H9 (cell line): ENCODE measurements around the gene CCDC91. TPM values are rescaled to one million over a fixed set of nuclear protein-coding genes. Genes with fewer than 3 reads are reported as not detected.

ENCODE experiments used
- DNase-seq: peaks from one replicate; pipeline ENCODE4 v3.0.0-alpha.2; 2017
- H2AFZ ChIP-seq: one replicate; pipeline ENCODE4 v1.6.1; 2013; ENCODE audit warnings: mild to moderate bottlenecking, low read length, control low read depth, moderate library complexity
- H2AK5ac ChIP-seq: 2 replicates; pipeline ENCODE4 v1.6.1; 2013; ENCODE audit warnings: low read length, control low read depth, mixed read lengths; ENCODE audit not compliant: insufficient read length
- H2BK120ac ChIP-seq: one replicate; pipeline ENCODE4 v1.6.1; 2013; ENCODE audit warnings: low read depth, mild to moderate bottlenecking, low read length, control low read depth, inconsistent platforms; ENCODE audit not compliant: poor library complexity, severe bottlenecking
- H2BK12ac ChIP-seq: 2 replicates; pipeline ENCODE4 v1.6.1; 2013; ENCODE audit warnings: low read length, control low read depth, mixed read lengths, low read depth; ENCODE audit not compliant: insufficient read length
- H2BK15ac ChIP-seq: 2 replicates; pipeline ENCODE4 v1.6.1; 2013; ENCODE audit warnings: low read depth, low read length, control low read depth
- H2BK20ac ChIP-seq: one replicate; pipeline ENCODE4 v1.6.1; 2013; ENCODE audit warnings: low read depth, mild to moderate bottlenecking, low read length, control low read depth, inconsistent platforms; ENCODE audit not compliant: poor library complexity, severe bottlenecking
- H2BK5ac ChIP-seq: 2 replicates; pipeline ENCODE4 v1.6.1; 2013; ENCODE audit warnings: low read length, control low read depth, mixed read lengths; ENCODE audit not compliant: insufficient read length
- H3K14ac ChIP-seq: 2 replicates; pipeline ENCODE4 v1.6.1; 2013; ENCODE audit warnings: low read length, control low read depth; ENCODE audit not compliant: insufficient read depth
- H3K18ac ChIP-seq: 2 replicates; pipeline ENCODE4 v1.6.1; 2013; ENCODE audit warnings: low read depth, mild to moderate bottlenecking, mixed read lengths, low read length, control low read depth; ENCODE audit not compliant: insufficient read length
- H3K23ac ChIP-seq: 2 replicates; pipeline ENCODE4 v1.6.1; 2013; ENCODE audit warnings: low read length, control low read depth, mixed read lengths, low read depth; ENCODE audit not compliant: insufficient read length
- H3K23me2 ChIP-seq: 2 replicates; pipeline ENCODE4 v1.6.1; 2013; ENCODE audit warnings: low read depth, mild to moderate bottlenecking, mixed read lengths, low read length, control low read depth; ENCODE audit not compliant: insufficient read length, poor library complexity, severe bottlenecking
- H3K27ac ChIP-seq: 2 replicates; pipeline ENCODE4 v1.5.1; 2013; ENCODE audit warnings: low read length, control low read depth, mixed read lengths, low read depth; ENCODE audit not compliant: insufficient read length
- H3K27me3 ChIP-seq: 2 replicates; pipeline ENCODE4 v1.6.1; 2013; ENCODE audit warnings: low read length, control low read depth, inconsistent platforms; ENCODE audit not compliant: insufficient read depth
- H3K4ac ChIP-seq: 2 replicates; pipeline ENCODE4 v1.6.1; 2013; ENCODE audit warnings: low read depth, mild to moderate bottlenecking, control low read depth, inconsistent platforms, low read length, moderate library complexity
- H3K4me1 ChIP-seq: 2 replicates; pipeline ENCODE4 v1.6.1; 2013; ENCODE audit warnings: low read length, control low read depth, inconsistent platforms; ENCODE audit not compliant: insufficient read depth
- H3K4me2 ChIP-seq: 2 replicates; pipeline ENCODE4 v1.6.1; 2013; ENCODE audit warnings: low read length, control low read depth, mixed read lengths; ENCODE audit not compliant: insufficient read length, insufficient read depth
- H3K56ac ChIP-seq: 2 replicates; pipeline ENCODE4 v1.6.1; 2013; ENCODE audit warnings: low read depth, mild to moderate bottlenecking, mixed read lengths, low read length, control low read depth; ENCODE audit not compliant: insufficient read length
- H3K79me1 ChIP-seq: 2 replicates; pipeline ENCODE4 v1.6.1; 2013; ENCODE audit warnings: low read depth, mild to moderate bottlenecking, moderate library complexity, low read length, control low read depth, inconsistent platforms; ENCODE audit not compliant: insufficient read depth, poor library complexity, severe bottlenecking
- H3K79me2 ChIP-seq: 2 replicates; pipeline ENCODE4 v1.6.1; 2013; ENCODE audit warnings: low read length, control low read depth, inconsistent platforms; ENCODE audit not compliant: insufficient read depth
- H3K9ac ChIP-seq: 2 replicates; pipeline ENCODE4 v1.6.1; 2013; ENCODE audit warnings: low read length, control low read depth, mixed read lengths; ENCODE audit not compliant: insufficient read length; ENCODE audit errors: extremely low read depth
- H3K9me3 ChIP-seq: one replicate; pipeline ENCODE4 v1.6.1; 2013; ENCODE audit warnings: low read depth, low read length, inconsistent platforms; ENCODE audit not compliant: control insufficient read depth
- H3T11ph ChIP-seq: one replicate; pipeline ENCODE4 v1.6.1; 2013; ENCODE audit warnings: mild to moderate bottlenecking, low read length, control low read depth, inconsistent platforms
- H4K20me1 ChIP-seq: one replicate; pipeline ENCODE4 v1.6.1; 2013; ENCODE audit not compliant: control insufficient read depth, insufficient read length, insufficient read depth
- H4K5ac ChIP-seq: 2 replicates; pipeline ENCODE4 v1.6.1; 2013; ENCODE audit warnings: low read depth, mild to moderate bottlenecking, mixed read lengths, low read length, control low read depth; ENCODE audit not compliant: insufficient read length
- H4K8ac ChIP-seq: replicated peaks from 2 replicates; pipeline ENCODE4 v1.6.1; 2013; ENCODE audit warnings: low read length, control low read depth, mixed read lengths, low read depth; ENCODE audit not compliant: insufficient read length
- H4K91ac ChIP-seq: 2 replicates; pipeline ENCODE4 v1.6.1; 2013; ENCODE audit warnings: low read depth, mild to moderate bottlenecking, moderate library complexity, mixed read lengths, low read length, control low read depth; ENCODE audit not compliant: insufficient read length
- H3K27ac Mint-ChIP-seq, 3 experiments: 2 replicates in 2 of 3; 3 replicates in 1 of 3; pipeline ENCODE4 v1.8.0; 2020 to 2021; ENCODE audit warnings: mixed read lengths in 3 of 3, mild to moderate bottlenecking in 1 of 3, moderate library complexity in 1 of 3
- H3K27me3 Mint-ChIP-seq: 2 replicates; pipeline ENCODE4 v1.8.0; 2021; ENCODE audit warnings: low read depth, mild to moderate bottlenecking, moderate library complexity, mixed read lengths
- H3K36me3 Mint-ChIP-seq, 3 experiments: 2 replicates in 2 of 3; 3 replicates in 1 of 3; pipeline ENCODE4 v1.8.0; 2020 to 2021; ENCODE audit warnings: low read depth in 3 of 3, mixed read lengths in 3 of 3; ENCODE audit not compliant: insufficient read depth in 1 of 3
- H3K4me1 Mint-ChIP-seq, 2 experiments: 2 replicates each; pipeline ENCODE4 v1.8.0; 2020; ENCODE audit warnings: mixed read lengths in 2 of 2
- H3K4me3 Mint-ChIP-seq, 2 experiments: 2 replicates in 1 of 2; 3 replicates in 1 of 2; pipeline ENCODE4 v1.8.0; 2020 to 2021; ENCODE audit warnings: mild to moderate bottlenecking in 2 of 2, mixed read lengths in 2 of 2, moderate library complexity in 1 of 2
- H3K9me3 Mint-ChIP-seq, 2 experiments: 2 replicates in 1 of 2; 3 replicates in 1 of 2; pipeline ENCODE4 v1.8.0; 2020; ENCODE audit warnings: mild to moderate bottlenecking in 2 of 2, mixed read lengths in 2 of 2, moderate library complexity in 1 of 2
- WGBS: extraction: QIAGEN DNeasy Blood & Tissue Kit; methylation state at CpG from one replicate; pipeline ENCODE4 v1.1.7; 2013; ENCODE audit warnings: missing lambda C conversion rate, low lambda C conversion rate, mixed read lengths; ENCODE audit not compliant: insufficient read length; ENCODE audit errors: extremely low coverage; 5-methylcytosine and 5-hydroxymethylcytosine counted together
- total RNA-seq: library from RNA; stranded (reverse); gene quantifications from 2 replicates; pipeline ENCODE4 v1.2.1, GENCODE V29; 2021
- TF ChIP-seq, protein P1 (sequence below): fragments of 200-600 bp; sonication (generic); conservative IDR thresholded peaks from 3 replicates; pipeline ENCODE4 v1.8.0; 2021; ENCODE audit warnings: antibody characterized with exemption, mild to moderate bottlenecking

The CCDC91 gene
- total RNA-seq, 1 experiment from 2014 or later = 22.7 TPM

- no peak overlapping the region for H3K56ac ChIP-seq
- no peak overlapping the region for H2BK12ac ChIP-seq
- Mint-ChIP-seq H3K4me3 (no peak overlapping the region), H3K27ac (no peak overlapping the region), H3K36me3 (peaks cover 9 to 21% (median 14%) of the 10 kb centered on the region in 3 experiments), H3K9me3 (peaks cover 10 to 12% of the 10 kb centered on the region in 2 experiments), H3K27me3 (no peaks in the 10 kb centered on the region), H3K4me1 (peaks cover 9 to 10% of the 10 kb centered on the region in 2 experiments)
- H3K27ac ChIP-seq = no peak overlapping the region
- H2BK5ac ChIP-seq = no peak overlapping the region
- H4K8ac ChIP-seq = no peak overlapping the region
- H2BK20ac ChIP-seq = no peak overlapping the region
- H2AK5ac ChIP-seq = no peak overlapping the region
- no peak overlapping the region for H3K4ac ChIP-seq
- H4K91ac ChIP-seq = no peak overlapping the region
- no peak overlapping the region for H2BK15ac ChIP-seq
- no peak overlapping the region for H3K23ac ChIP-seq
- no peaks in the 10 kb centered on the region for H4K20me1 ChIP-seq
- DNase-seq = no peak
- H3K9me3 ChIP-seq = no peaks in the 10 kb centered on the region
- H2AFZ ChIP-seq = no peak overlapping the region
- TF ChIP-seq, protein P1, sequence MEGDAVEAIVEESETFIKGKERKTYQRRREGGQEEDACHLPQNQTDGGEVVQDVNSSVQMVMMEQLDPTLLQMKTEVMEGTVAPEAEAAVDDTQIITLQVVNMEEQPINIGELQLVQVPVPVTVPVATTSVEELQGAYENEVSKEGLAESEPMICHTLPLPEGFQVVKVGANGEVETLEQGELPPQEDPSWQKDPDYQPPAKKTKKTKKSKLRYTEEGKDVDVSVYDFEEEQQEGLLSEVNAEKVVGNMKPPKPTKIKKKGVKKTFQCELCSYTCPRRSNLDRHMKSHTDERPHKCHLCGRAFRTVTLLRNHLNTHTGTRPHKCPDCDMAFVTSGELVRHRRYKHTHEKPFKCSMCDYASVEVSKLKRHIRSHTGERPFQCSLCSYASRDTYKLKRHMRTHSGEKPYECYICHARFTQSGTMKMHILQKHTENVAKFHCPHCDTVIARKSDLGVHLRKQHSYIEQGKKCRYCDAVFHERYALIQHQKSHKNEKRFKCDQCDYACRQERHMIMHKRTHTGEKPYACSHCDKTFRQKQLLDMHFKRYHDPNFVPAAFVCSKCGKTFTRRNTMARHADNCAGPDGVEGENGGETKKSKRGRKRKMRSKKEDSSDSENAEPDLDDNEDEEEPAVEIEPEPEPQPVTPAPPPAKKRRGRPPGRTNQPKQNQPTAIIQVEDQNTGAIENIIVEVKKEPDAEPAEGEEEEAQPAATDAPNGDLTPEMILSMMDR = no peak
- H3K9ac ChIP-seq = no peak overlapping the region
- no peaks in the 10 kb centered on the region for H3K79me2 ChIP-seq
- no peak overlapping the region for H3K14ac ChIP-seq
- H3K27me3 ChIP-seq = no peaks in the 10 kb centered on the region
- H3K23me2 ChIP-seq = no peaks in the 10 kb centered on the region
- H3T11ph ChIP-seq = no peak overlapping the region
- H3K4me2 ChIP-seq = no peak overlapping the region
- WGBS = no CpG with 5 or more reads among the region's 1 CpG
- no peak overlapping the region for H2BK120ac ChIP-seq
- H4K5ac ChIP-seq = no peak overlapping the region
- H3K79me1 ChIP-seq = no peaks in the 10 kb centered on the region
- H3K18ac ChIP-seq = no peak overlapping the region
- H3K4me1 ChIP-seq = no peaks in the 10 kb centered on the region
These were observed 123.4 kb downstream of the CCDC91 start for GRCh38 chr12:28313631-28314030.
